Amygdala (tissue), 56 donors: ENCODE data around the gene KCTD7.
"Not testable (repeated sequence)": the region's sequence is repeated elsewhere in the genome, so short reads cannot be mapped to it uniquely, and the experiment has no call there.

Experiments used
- DNase-seq, 56 donors: peaks; one replicate each; lab custom pipeline; 2025; lab: John Stamatoyannopoulos, UW

The KCTD7 gene

GRCh38 chr7:66643395-66643794, 14.7 kb downstream of the KCTD7 start:
- no peak for DNase-seq

- DNase-seq: not testable (repeated sequence)
Observed at GRCh38 chr7:66651026-66651425, 22.3 kb downstream of the KCTD7 start.

GRCh38 chr7:66653719-66654274, 25.1 kb downstream of the KCTD7 start:
- DNase-seq: not testable (repeated sequence)

GRCh38 chr7:66654275-66655112, 25.8 kb downstream of the KCTD7 start:
- DNase-seq: peak; percentile 72 to 99 (median 96)

GRCh38 chr7:66655113-66655806, 26.6 kb downstream of the KCTD7 start:
- peak in 9 of 56 donors; percentile 23 to 59 (median 50) for DNase-seq

GRCh38 chr7:66655826-66656485, 27.3 kb downstream of the KCTD7 start:
- not testable (repeated sequence) for DNase-seq

- no peak for DNase-seq
Observed at GRCh38 chr7:66657798-66658197, 29.1 kb downstream of the KCTD7 start.

GRCh38 chr7:66662646-66663264, 34.1 kb downstream of the KCTD7 start:
- DNase-seq: no peak

GRCh38 chr7:66664590-66665293, 36.1 kb downstream of the KCTD7 start:
- no peak for DNase-seq

GRCh38 chr7:66666313-66666952, 37.8 kb downstream of the KCTD7 start:
- no peak for DNase-seq

GRCh38 chr7:66667023-66667728, 38.5 kb downstream of the KCTD7 start:
- no peak for DNase-seq

GRCh38 chr7:66668112-66668511, 39.4 kb downstream of the KCTD7 start:
- DNase-seq: no peak

- DNase-seq: peak in 13 of 56 donors; percentile 30 to 71 (median 57)
Observed at GRCh38 chr7:66668677-66669076, 40.0 kb downstream of the KCTD7 start.

GRCh38 chr7:66669088-66669487, 40.4 kb downstream of the KCTD7 start:
- DNase-seq: peak in 52 of 56 donors; percentile 23 to 88 (median 61)

- no peak for DNase-seq
Observed at GRCh38 chr7:66669496-66669895, 40.8 kb downstream of the KCTD7 start.

- no peak for DNase-seq
Observed at GRCh38 chr7:66671034-66671433, 42.4 kb downstream of the KCTD7 start.

GRCh38 chr7:66671486-66671885, 42.8 kb downstream of the KCTD7 start:
- DNase-seq: not testable (repeated sequence)

GRCh38 chr7:66672432-66673123, 43.9 kb downstream of the KCTD7 start:
- DNase-seq: not testable (repeated sequence)
